Large intestine (tissue), 3 donors: ENCODE data around the gene AGXT. TPM values are rescaled to one million over a fixed set of nuclear protein-coding genes. Genes with fewer than 3 reads are reported as not detected.
A peak's percentile ranks its signal among the peaks of the same experiment; 100 is the strongest.
"Not testable (repeated sequence)": the region's sequence is repeated elsewhere in the genome, so short reads cannot be mapped to it uniquely, and the experiment has no call there.

Experiments
- DNase-seq, 2 donors: peaks; one replicate each; pipeline versions ENCODE4 v3.0.0 to v3.0.0-alpha.2; 2013
- H3K27ac ChIP-seq: one replicate; pipeline ENCODE4 v1.5.1; 2013; ENCODE audit warnings: low read length
- H3K27me3 ChIP-seq: 2 replicates; pipeline ENCODE4 v1.6.1; 2013; ENCODE audit warnings: low read length; ENCODE audit not compliant: control insufficient read depth, insufficient read depth
- H3K36me3 ChIP-seq: 2 replicates; pipeline ENCODE4 v1.6.1; 2013; ENCODE audit warnings: low read length; ENCODE audit not compliant: control insufficient read depth, insufficient read depth
- H3K4me1 ChIP-seq: one replicate; pipeline ENCODE4 v1.6.1; 2013; ENCODE audit warnings: low read length; ENCODE audit not compliant: control insufficient read depth, insufficient read depth
- H3K4me3 ChIP-seq: one replicate; pipeline ENCODE4 v1.5.1; 2013; ENCODE audit warnings: low read length
- H3K9me3 ChIP-seq: one replicate; pipeline ENCODE4 v1.6.1; 2013; ENCODE audit warnings: mild to moderate bottlenecking, low read depth, low read length, moderate library complexity; ENCODE audit not compliant: control insufficient read depth
- WGBS: methylation state at CpG from one replicate; pipeline ENCODE4 v1.1.5; 2013; ENCODE audit warnings: low lambda C conversion rate; ENCODE audit not compliant: insufficient coverage; 5-methylcytosine and 5-hydroxymethylcytosine counted together
- polyA plus RNA-seq: library from polyadenylated mRNA; unstranded; fragments of 120-200 nt; gene quantifications from one replicate; pipeline ENCODE4 v1.2.1, GENCODE V29; 2013

The AGXT gene
- polyA plus RNA-seq, 1 donor = 0.66 TPM

GRCh38 chr2:240840435-240841060, 28.1 kb upstream of the AGXT start:
- no peaks in the 10 kb centered on the region for H3K36me3 ChIP-seq
- DNase-seq = peak; percentile 44 to 58
- no peaks in the 10 kb centered on the region for H3K4me1 ChIP-seq
- H3K27ac ChIP-seq = no peak overlapping the region
- H3K4me3 ChIP-seq = no peak overlapping the region
- H3K9me3 ChIP-seq = no peaks in the 10 kb centered on the region
- H3K27me3 ChIP-seq = peaks cover 18% of the 10 kb centered on the region
- WGBS = no CpG with 5 or more reads among the region's 9 CpGs

GRCh38 chr2:240846309-240846708, 22.3 kb upstream of the AGXT start:
- DNase-seq = peak in 1 of 2 donors; percentile 28
- H3K36me3 ChIP-seq, H3K9me3 ChIP-seq, H3K27ac ChIP-seq, H3K27me3 ChIP-seq, H3K4me3 ChIP-seq, H3K4me1 ChIP-seq: not testable (repeated sequence)
- WGBS = no CpG with 5 or more reads among the region's 2 CpGs

- Histone ChIP-seq H3K9me3 (no peaks in the 10 kb centered on the region), H3K27me3 (peaks cover 5% of the 10 kb centered on the region), H3K4me3 (no peak overlapping the region), H3K36me3 (no peaks in the 10 kb centered on the region), H3K4me1 (peaks cover 5% of the 10 kb centered on the region), H3K27ac (no peak overlapping the region)
- no peak for DNase-seq
- WGBS = no CpG with 5 or more reads among the region's 5 CpGs
Observed at GRCh38 chr2:240846873-240847595, 21.6 kb upstream of the AGXT start.

- no peaks in the 10 kb centered on the region for H3K36me3 ChIP-seq
- no peak overlapping the region for H3K4me3 ChIP-seq
- peaks cover 2% of the 10 kb centered on the region for H3K27me3 ChIP-seq
- no CpG with 5 or more reads among the region's 13 CpGs for WGBS
- H3K27ac ChIP-seq = no peak overlapping the region
- no peak for DNase-seq
- peaks cover 5% of the 10 kb centered on the region for H3K4me1 ChIP-seq
- H3K9me3 ChIP-seq = no peaks in the 10 kb centered on the region
Observed at GRCh38 chr2:240847817-240848216, 20.8 kb upstream of the AGXT start.

GRCh38 chr2:240848900-240849680, 19.5 kb upstream of the AGXT start:
- H3K36me3 ChIP-seq = no peaks in the 10 kb centered on the region
- H3K27ac ChIP-seq = no peak overlapping the region
- H3K9me3 ChIP-seq = no peaks in the 10 kb centered on the region
- WGBS = no CpG with 5 or more reads among the region's 12 CpGs
- no peak for DNase-seq
- H3K27me3 ChIP-seq = peaks cover 2% of the 10 kb centered on the region
- H3K4me1 ChIP-seq = peaks cover 5% of the 10 kb centered on the region
- no peak overlapping the region for H3K4me3 ChIP-seq

GRCh38 chr2:240850026-240850425, 18.6 kb upstream of the AGXT start:
- no peaks in the 10 kb centered on the region for H3K9me3 ChIP-seq
- no peak overlapping the region for H3K27ac ChIP-seq
- H3K36me3 ChIP-seq = no peaks in the 10 kb centered on the region
- peaks cover 5% of the 10 kb centered on the region for H3K4me1 ChIP-seq
- no peaks in the 10 kb centered on the region for H3K27me3 ChIP-seq
- no CpG with 5 or more reads among the region's 11 CpGs for WGBS
- no peak for DNase-seq
- H3K4me3 ChIP-seq = no peak overlapping the region

- 40% methylated on average over 1 of the region's 11 CpGs for WGBS
- Histone ChIP-seq H3K27ac (no peak overlapping the region), H3K27me3 (no peaks in the 10 kb centered on the region), H3K36me3 (no peaks in the 10 kb centered on the region), H3K4me1 (peaks cover 5% of the 10 kb centered on the region), H3K4me3 (no peak overlapping the region), H3K9me3 (peaks cover 4% of the 10 kb centered on the region)
- DNase-seq = no peak
Observed at GRCh38 chr2:240850756-240851077, 17.9 kb upstream of the AGXT start.

- no peaks in the 10 kb centered on the region for H3K27me3 ChIP-seq
- peaks cover 4% of the 10 kb centered on the region for H3K9me3 ChIP-seq
- no CpG with 5 or more reads among the region's 33 CpGs for WGBS
- H3K4me1 ChIP-seq = peaks cover 3% of the 10 kb centered on the region
- DNase-seq = peak; percentile 68 to 77
- H3K27ac ChIP-seq = no peak overlapping the region
- H3K36me3 ChIP-seq = no peaks in the 10 kb centered on the region
- no peak overlapping the region for H3K4me3 ChIP-seq
Observed at GRCh38 chr2:240851078-240851991, 17.3 kb upstream of the AGXT start.

GRCh38 chr2:240852671-240853314, 15.8 kb upstream of the AGXT start:
- Histone ChIP-seq H3K36me3 (no peaks in the 10 kb centered on the region), H3K4me1 (peaks cover 15% of the 10 kb centered on the region), H3K27ac (no peak overlapping the region), H3K9me3 (peaks cover 4% of the 10 kb centered on the region), H3K27me3 (no peaks in the 10 kb centered on the region), H3K4me3 (no peak overlapping the region)
- DNase-seq = no peak
- no CpG with 5 or more reads among the region's 15 CpGs for WGBS
